ENCODE data around the gene AKR1C1.

DNA sequence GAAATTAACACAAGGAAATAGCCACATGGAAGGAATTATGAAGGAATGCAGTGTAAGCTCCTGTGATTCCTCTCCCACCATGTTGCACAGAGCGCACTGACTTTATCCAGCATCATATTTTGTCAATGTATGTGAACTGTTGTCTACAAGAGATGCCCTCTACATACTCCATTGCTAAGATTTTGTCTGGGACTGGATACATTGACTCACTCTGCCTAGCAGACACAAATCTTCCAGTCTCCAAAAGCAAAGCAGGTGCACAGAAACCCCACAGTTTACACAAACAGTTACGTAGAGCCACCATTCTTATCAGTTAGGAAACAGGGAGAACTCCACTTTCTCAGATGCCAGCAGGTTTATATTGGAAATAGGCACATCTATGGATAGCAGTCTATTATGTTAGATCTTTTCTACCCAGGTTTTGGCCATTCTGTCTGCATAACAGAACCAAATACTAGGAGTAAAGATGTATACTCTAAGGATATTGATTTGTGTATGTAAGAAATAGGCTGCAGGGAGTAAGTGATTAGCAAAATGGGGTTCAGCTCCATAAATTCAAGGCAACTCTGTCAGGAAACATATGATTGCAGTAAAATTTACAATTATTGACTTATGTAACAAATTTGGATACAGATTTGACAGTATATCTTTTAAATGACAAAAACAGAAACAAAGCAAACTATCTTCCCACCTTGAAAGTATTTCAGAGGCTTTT is 39.0 kb downstream of the AKR1C1 start:
- TF ChIP-seq IKZF5 (CRISPR knock-in tag; IDR thresholded peaks at IDR 0.05) (no peak), KDM1A (CRISPR knock-in tag; IDR thresholded peaks at IDR 0.05) (no peak), MAFF (IDR thresholded peaks at IDR 0.05; ENCODE audit: low read depth, low read length) (no peak), RXRA (CRISPR knock-in tag; IDR thresholded peaks at IDR 0.05) (no peak), MBNL3 (CRISPR knock-in tag; conservative IDR thresholded peaks at IDR 0.05) (no peak), EP300 (IDR thresholded peaks at IDR 0.05; ENCODE audit: low read depth in 2 of 2, low read length in 2 of 2) (no peak), EP300 (CRISPR knock-in tag; IDR thresholded peaks at IDR 0.05; ENCODE audit: borderline replicate concordance) (no peak), HOXA7 (CRISPR knock-in tag; IDR thresholded peaks at IDR 0.05) (no peak)
- TF ChIP-seq, protein P1, sequence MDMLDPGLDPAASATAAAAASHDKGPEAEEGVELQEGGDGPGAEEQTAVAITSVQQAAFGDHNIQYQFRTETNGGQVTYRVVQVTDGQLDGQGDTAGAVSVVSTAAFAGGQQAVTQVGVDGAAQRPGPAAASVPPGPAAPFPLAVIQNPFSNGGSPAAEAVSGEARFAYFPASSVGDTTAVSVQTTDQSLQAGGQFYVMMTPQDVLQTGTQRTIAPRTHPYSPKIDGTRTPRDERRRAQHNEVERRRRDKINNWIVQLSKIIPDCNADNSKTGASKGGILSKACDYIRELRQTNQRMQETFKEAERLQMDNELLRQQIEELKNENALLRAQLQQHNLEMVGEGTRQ (IDR thresholded peaks at IDR 0.05; ENCODE audit: low read depth, low read length): no peak
- TF ChIP-seq, protein P1 (CRISPR knock-in tag; IDR thresholded peaks at IDR 0.05; ENCODE audit: borderline replicate concordance): no peak
- TF ChIP-seq, protein P2, sequence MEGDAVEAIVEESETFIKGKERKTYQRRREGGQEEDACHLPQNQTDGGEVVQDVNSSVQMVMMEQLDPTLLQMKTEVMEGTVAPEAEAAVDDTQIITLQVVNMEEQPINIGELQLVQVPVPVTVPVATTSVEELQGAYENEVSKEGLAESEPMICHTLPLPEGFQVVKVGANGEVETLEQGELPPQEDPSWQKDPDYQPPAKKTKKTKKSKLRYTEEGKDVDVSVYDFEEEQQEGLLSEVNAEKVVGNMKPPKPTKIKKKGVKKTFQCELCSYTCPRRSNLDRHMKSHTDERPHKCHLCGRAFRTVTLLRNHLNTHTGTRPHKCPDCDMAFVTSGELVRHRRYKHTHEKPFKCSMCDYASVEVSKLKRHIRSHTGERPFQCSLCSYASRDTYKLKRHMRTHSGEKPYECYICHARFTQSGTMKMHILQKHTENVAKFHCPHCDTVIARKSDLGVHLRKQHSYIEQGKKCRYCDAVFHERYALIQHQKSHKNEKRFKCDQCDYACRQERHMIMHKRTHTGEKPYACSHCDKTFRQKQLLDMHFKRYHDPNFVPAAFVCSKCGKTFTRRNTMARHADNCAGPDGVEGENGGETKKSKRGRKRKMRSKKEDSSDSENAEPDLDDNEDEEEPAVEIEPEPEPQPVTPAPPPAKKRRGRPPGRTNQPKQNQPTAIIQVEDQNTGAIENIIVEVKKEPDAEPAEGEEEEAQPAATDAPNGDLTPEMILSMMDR (CRISPR knock-in tag; IDR thresholded peaks at IDR 0.05): no peak

All from HepG2 (cell line).